Uterus (tissue), 2 donors: ENCODE data around the gene FGFRL1.

ENCODE experiments used
- CTCF ChIP-seq, 4 experiments: fragments of 200-600 bp in 2 of 4; fragments of 450-650 bp in 2 of 4; sonication (generic) in 2 of 4; IDR thresholded peaks; one replicate each; pipeline ENCODE4 v1.5.1; 2016 to 2019; ENCODE audit warnings: antibody characterized with exemption in 4 of 4, mild to moderate bottlenecking in 2 of 4, moderate library complexity in 1 of 4
- POLR2A ChIP-seq, 2 donors: fragments of 450-650 bp; IDR thresholded peaks; one replicate each; pipeline ENCODE4 v1.6.1; 2016; ENCODE audit warnings: antibody characterized with exemption in 2 of 2, mild to moderate bottlenecking in 1 of 2, moderate library complexity in 1 of 2

- TF ChIP-seq CTCF (IDR thresholded peaks at IDR 0.05) (no peak), POLR2A (IDR thresholded peaks at IDR 0.05) (no peak)
Observed at GRCh38 chr4:964346-965025, 46.9 kb upstream of the FGFRL1 start.
